Neuronal stem cell (in vitro differentiated cells): ENCODE data around the gene MACROD2.

ENCODE experiments used
- DNase-seq: peaks from one replicate; pipeline ENCODE4 v3.0.0-alpha.2; 2013; ENCODE audit warnings: low spot score
- H2AFZ ChIP-seq: one replicate; pipeline ENCODE4 v1.6.1; 2013; ENCODE audit warnings: mild to moderate bottlenecking, low read length, inconsistent platforms
- H2AK5ac ChIP-seq: 2 replicates; pipeline ENCODE4 v1.6.1; 2013; ENCODE audit warnings: low read depth, mild to moderate bottlenecking, inconsistent platforms, low read length, moderate library complexity, mixed read lengths
- H2BK120ac ChIP-seq: 2 replicates; pipeline ENCODE4 v1.6.1; 2013; ENCODE audit warnings: low read depth, mild to moderate bottlenecking, inconsistent platforms, low read length, moderate library complexity, mixed read lengths
- H2BK12ac ChIP-seq: one replicate; pipeline ENCODE4 v1.6.1; 2013; ENCODE audit warnings: low read length, inconsistent platforms
- H2BK15ac ChIP-seq: 2 replicates; pipeline ENCODE4 v1.6.1; 2013; ENCODE audit warnings: mild to moderate bottlenecking, low read length, inconsistent platforms, mixed read lengths
- H2BK5ac ChIP-seq: one replicate; pipeline ENCODE4 v1.6.1; 2013; ENCODE audit warnings: inconsistent platforms, mild to moderate bottlenecking, low read length, moderate library complexity
- H3K14ac ChIP-seq: one replicate; pipeline ENCODE4 v1.6.1; 2013; ENCODE audit warnings: low read length, inconsistent platforms
- H3K18ac ChIP-seq: 2 replicates; pipeline ENCODE4 v1.6.1; 2013; ENCODE audit warnings: low read length, inconsistent platforms
- H3K23ac ChIP-seq: 2 replicates; pipeline ENCODE4 v1.6.1; 2013; ENCODE audit warnings: low read depth, mild to moderate bottlenecking, mixed read lengths, low read length, inconsistent platforms; ENCODE audit not compliant: poor library complexity
- H3K27ac ChIP-seq: replicated peaks from 3 replicates; pipeline ENCODE4 v1.5.1; 2013; ENCODE audit warnings: low read length, inconsistent platforms
- H3K27me3 ChIP-seq, 3 experiments: 2 replicates each; pipeline ENCODE4 v1.6.1; 2013; ENCODE audit warnings: low read length in 3 of 3, mild to moderate bottlenecking in 2 of 3, inconsistent platforms in 1 of 3, low read depth in 1 of 3, mixed read lengths in 1 of 3, moderate library complexity in 1 of 3; ENCODE audit not compliant: control insufficient read depth in 3 of 3, insufficient read depth in 3 of 3
- H3K36me3 ChIP-seq, 2 donors: replicated peaks in 1 of 2; 2 replicates each; pipeline ENCODE4 v1.6.1; 2013; ENCODE audit warnings: low read length in 2 of 2; ENCODE audit not compliant: control insufficient read depth in 2 of 2, insufficient read depth in 2 of 2
- H3K4ac ChIP-seq: 2 replicates; pipeline ENCODE4 v1.6.1; 2013; ENCODE audit warnings: inconsistent platforms, mild to moderate bottlenecking, low read length, moderate library complexity
- H3K4me1 ChIP-seq, 2 donors: 1 replicate in 1 of 2; 2 replicates in 1 of 2; pipeline ENCODE4 v1.6.1; 2013; ENCODE audit warnings: low read length in 2 of 2, low read depth in 1 of 2; ENCODE audit not compliant: control insufficient read depth in 2 of 2, insufficient read depth in 1 of 2
- H3K4me2 ChIP-seq: one replicate; pipeline ENCODE4 v1.6.1; 2013; ENCODE audit warnings: mild to moderate bottlenecking, low read length, inconsistent platforms; ENCODE audit not compliant: insufficient read depth, poor library complexity, severe bottlenecking
- H3K4me3 ChIP-seq, 2 donors: 2 replicates each; pipeline ENCODE4 v1.5.1; 2013; ENCODE audit warnings: low read length in 2 of 2, mild to moderate bottlenecking in 2 of 2, inconsistent platforms in 1 of 2, moderate library complexity in 1 of 2
- H3K79me1 ChIP-seq: one replicate; pipeline ENCODE4 v1.6.1; 2013; ENCODE audit warnings: low read depth, mild to moderate bottlenecking, inconsistent platforms, low read length, moderate library complexity
- H3K9ac ChIP-seq: one replicate; pipeline ENCODE4 v1.6.1; 2013; ENCODE audit warnings: mild to moderate bottlenecking, low read depth, low read length, inconsistent platforms; ENCODE audit not compliant: poor library complexity
- H3K9me3 ChIP-seq, 2 donors: replicated peaks in 1 of 2; 2 replicates each; pipeline versions ENCODE3 to v1.6.1; 2013; ENCODE audit warnings: low read length in 2 of 2, mild to moderate bottlenecking in 2 of 2, inconsistent platforms in 1 of 2, low read depth in 1 of 2, mixed read lengths in 1 of 2, moderate library complexity in 1 of 2; ENCODE audit not compliant: control insufficient read depth in 2 of 2, insufficient read depth in 1 of 2
- H4K8ac ChIP-seq: one replicate; pipeline ENCODE4 v1.6.1; 2013; ENCODE audit warnings: low read depth, mild to moderate bottlenecking, inconsistent platforms, low read length, moderate library complexity
- H4K91ac ChIP-seq: one replicate; pipeline ENCODE4 v1.6.1; 2013; ENCODE audit warnings: low read length, low read depth, mild to moderate bottlenecking, inconsistent platforms; ENCODE audit not compliant: poor library complexity
- whole genome bisulfite sequencing, 2 donors: extraction: QIAGEN DNeasy Blood & Tissue Kit; methylation state at CpG; one replicate each; pipeline ENCODE4 v1.1.7; 2013; ENCODE audit warnings: missing lambda C conversion rate in 2 of 2, mixed read lengths in 1 of 2; ENCODE audit not compliant: insufficient read length in 2 of 2, insufficient replicate concordance in 1 of 2; ENCODE audit errors: extremely low coverage in 2 of 2; 5-methylcytosine and 5-hydroxymethylcytosine counted together

The MACROD2 gene

DNA sequence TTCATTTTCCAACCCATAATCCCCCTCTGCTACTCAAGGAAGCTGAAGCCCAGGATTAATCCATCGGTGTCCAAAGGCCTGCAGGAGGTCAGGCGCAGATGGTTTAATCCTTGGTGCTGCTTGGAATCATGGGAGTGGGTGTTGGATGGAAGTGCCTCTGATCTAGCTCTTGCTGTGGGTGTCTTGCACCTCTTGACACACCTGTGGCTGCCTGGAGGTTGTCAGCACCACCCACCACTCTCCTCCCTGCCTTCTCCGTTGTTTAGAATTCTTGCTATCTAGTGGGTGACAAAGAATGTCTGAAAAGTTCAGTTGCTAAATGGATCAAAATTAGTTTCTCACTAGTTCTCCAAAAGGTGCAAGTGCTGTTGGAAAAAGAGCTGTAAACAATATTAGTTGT, 1416.5 kb downstream of the MACROD2 start:
- Histone ChIP-seq H3K14ac (no peak overlapping the region), H3K27me3 (no peaks in the 10 kb centered on the region), H3K18ac (no peak overlapping the region), H3K4me1 (peaks cover 0 to 2% of the 10 kb centered on the region in 2 donors), H3K27ac (no peak overlapping the region), H3K23ac (no peak overlapping the region), H3K9ac (no peak overlapping the region), H4K91ac (no peak overlapping the region), H3K79me1 (no peaks in the 10 kb centered on the region), H3K4me3 (no peak overlapping the region), H2BK120ac (no peak overlapping the region), H3K36me3 (no peaks in the 10 kb centered on the region), H4K8ac (no peak overlapping the region), H2BK5ac (no peak overlapping the region), H3K9me3 (peaks cover under 1 to 2% of the 10 kb centered on the region in 2 donors), H2AK5ac (no peak overlapping the region), H2AFZ (no peak overlapping the region), H3K4me2 (no peak overlapping the region), H2BK12ac (no peak overlapping the region), H3K4ac (no peak overlapping the region), H2BK15ac (no peak overlapping the region)
- no peak for DNase-seq
- WGBS, 2 donors, result no CpG with 5 or more reads among the region's 3 CpGs

DNA sequence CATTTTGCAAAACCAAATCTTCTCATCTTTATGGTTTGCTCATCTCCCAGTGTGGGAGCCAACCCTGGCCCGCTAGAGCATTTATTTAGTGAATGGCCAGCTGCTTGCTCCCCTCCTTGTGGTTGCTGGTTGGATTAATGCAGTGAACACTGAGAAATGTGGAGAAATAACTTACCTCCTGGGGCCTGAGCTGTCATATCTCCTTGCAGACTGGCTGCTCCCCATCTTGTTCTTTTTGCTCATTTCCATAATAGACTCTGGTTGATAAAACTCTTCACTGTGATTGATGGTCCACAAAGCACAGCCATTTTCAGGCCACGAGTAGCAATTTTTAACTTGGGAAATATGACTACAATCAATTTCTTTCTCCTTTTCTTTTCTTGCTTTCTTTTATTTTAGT, 1420.6 kb downstream of the MACROD2 start:
- Histone ChIP-seq H3K14ac (no peak overlapping the region), H2BK5ac (no peak overlapping the region), H2BK120ac (no peak overlapping the region), H3K4me1 (peaks cover 0 to 2% of the 10 kb centered on the region in 2 donors), H2AFZ (no peak overlapping the region), H3K27ac (no peak overlapping the region), H3K4ac (no peak overlapping the region), H4K91ac (no peak overlapping the region), H3K23ac (no peak overlapping the region), H2BK12ac (no peak overlapping the region), H2BK15ac (no peak overlapping the region), H3K9me3 (peaks cover 2 to 4% of the 10 kb centered on the region in 2 donors), H3K18ac (no peak overlapping the region), H3K36me3 (no peaks in the 10 kb centered on the region), H2AK5ac (no peak overlapping the region), H3K79me1 (no peaks in the 10 kb centered on the region), H3K4me2 (no peak overlapping the region), H4K8ac (no peak overlapping the region), H3K9ac (no peak overlapping the region), H3K4me3 (no peak overlapping the region), H3K27me3 (no peaks in the 10 kb centered on the region)
- DNase-seq, result no peak
- WGBS, 2 donors, result no CpG with 5 or more reads among the region's 2 CpGs

DNA sequence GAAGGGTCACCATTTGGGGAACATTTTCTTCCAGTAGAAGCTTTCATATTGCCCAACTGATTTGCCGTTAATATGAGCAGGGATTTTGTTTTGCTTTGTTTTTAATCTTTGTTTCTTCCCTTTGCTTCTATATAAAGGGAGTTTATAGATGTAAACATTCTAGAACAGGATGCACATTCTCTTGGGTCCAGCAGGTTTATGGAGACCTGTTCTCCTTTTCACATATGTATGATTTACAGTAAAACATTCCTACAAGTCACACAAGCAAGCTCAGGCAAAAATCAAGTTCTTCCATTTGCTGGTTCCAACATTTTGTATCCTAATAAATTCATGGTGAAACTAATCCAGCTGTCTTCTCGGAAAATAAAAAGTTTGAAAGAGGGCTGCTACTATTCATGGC, 1424.5 kb downstream of the MACROD2 start:
- Histone ChIP-seq H3K79me1 (no peaks in the 10 kb centered on the region), H4K91ac (no peak overlapping the region), H2BK120ac (no peak overlapping the region), H3K4me1 (no peaks in the 10 kb centered on the region), H3K36me3 (no peaks in the 10 kb centered on the region), H3K27me3 (no peaks in the 10 kb centered on the region), H3K9me3 (peaks cover 0 to 4% of the 10 kb centered on the region in 2 donors), H2BK5ac (no peak overlapping the region), H3K23ac (no peak overlapping the region), H3K4me2 (no peak overlapping the region), H3K18ac (no peak overlapping the region), H3K4ac (no peak overlapping the region), H3K27ac (no peak overlapping the region), H3K4me3 (no peak overlapping the region), H2AK5ac (no peak overlapping the region), H3K14ac (no peak overlapping the region), H2AFZ (no peak overlapping the region), H2BK12ac (no peak overlapping the region), H4K8ac (no peak overlapping the region), H2BK15ac (no peak overlapping the region), H3K9ac (no peak overlapping the region)
- no peak for DNase-seq
- no CpG with 5 or more reads among the region's 2 CpGs for WGBS, 2 donors

DNA sequence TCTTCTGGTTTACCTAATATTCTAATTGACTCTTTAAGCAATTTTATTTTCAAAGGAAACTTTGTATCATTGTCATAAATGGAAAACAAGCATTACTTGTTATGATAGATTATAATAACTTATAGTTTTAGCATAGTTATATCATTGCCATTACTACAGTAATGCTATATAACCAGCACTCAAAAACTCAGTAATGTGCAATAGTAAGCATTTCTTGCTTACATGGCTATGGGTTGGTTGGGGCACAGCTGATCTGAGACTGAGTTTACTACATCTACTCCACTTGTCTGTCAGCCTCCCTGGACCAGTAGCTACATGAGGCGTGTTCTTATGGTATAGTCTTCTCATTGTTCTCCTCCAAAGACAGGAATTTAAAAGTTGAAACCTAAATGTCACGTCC, 1427.7 kb downstream of the MACROD2 start:
- Histone ChIP-seq H3K23ac (no peak overlapping the region), H2BK15ac (no peak overlapping the region), H3K36me3 (no peaks in the 10 kb centered on the region), H3K79me1 (no peaks in the 10 kb centered on the region), H2AFZ (no peak overlapping the region), H3K4me1 (peaks cover 0 to 2% of the 10 kb centered on the region in 2 donors), H2BK120ac (no peak overlapping the region), H3K9me3 (no peaks in the 10 kb centered on the region), H4K8ac (no peak overlapping the region), H3K27me3 (no peaks in the 10 kb centered on the region), H3K14ac (no peak overlapping the region), H3K4ac (no peak overlapping the region), H3K9ac (no peak overlapping the region), H3K18ac (no peak overlapping the region), H3K4me3 (no peak overlapping the region), H2BK5ac (no peak overlapping the region), H4K91ac (no peak overlapping the region), H2BK12ac (no peak overlapping the region), H3K27ac (no peak overlapping the region), H2AK5ac (no peak overlapping the region), H3K4me2 (no peak overlapping the region)
- DNase-seq, result no peak
- no CpG with 5 or more reads among the region's 2 CpGs for WGBS, 2 donors
